Upper lobe of left lung (tissue), 4 donors: ENCODE results near the gene RASEF.

Experiments used
- EP300 ChIP-seq, 4 donors: sonication (generic); formaldehyde crosslinking; IDR thresholded peaks; one replicate each; pipeline ENCODE4 v1.5.1; 2017; ENCODE audit warnings: antibody characterized with exemption in 4 of 4, control low read depth in 2 of 4
- POLR2A ChIP-seq, 4 donors: fragments of 450-650 bp; IDR thresholded peaks; one replicate each; pipeline ENCODE4 v1.5.1; 2016 to 2017; ENCODE audit warnings: antibody characterized with exemption in 4 of 4, mild to moderate bottlenecking in 2 of 4
- POLR2AphosphoS5 ChIP-seq, 2 donors: sonication (generic); formaldehyde crosslinking; IDR thresholded peaks; one replicate each; pipeline ENCODE4 v1.5.1; 2017; ENCODE audit warnings: antibody characterized with exemption in 2 of 2
- TF ChIP-seq, protein P1 (sequence below), 6 experiments: fragments of 450-650 bp in 4 of 6; fragments of 200-600 bp in 2 of 6; sonication (generic) in 2 of 6; IDR thresholded peaks; one replicate each; pipeline ENCODE4 v1.5.1; 2016 to 2019; ENCODE audit warnings: antibody characterized with exemption in 6 of 6

DNA sequence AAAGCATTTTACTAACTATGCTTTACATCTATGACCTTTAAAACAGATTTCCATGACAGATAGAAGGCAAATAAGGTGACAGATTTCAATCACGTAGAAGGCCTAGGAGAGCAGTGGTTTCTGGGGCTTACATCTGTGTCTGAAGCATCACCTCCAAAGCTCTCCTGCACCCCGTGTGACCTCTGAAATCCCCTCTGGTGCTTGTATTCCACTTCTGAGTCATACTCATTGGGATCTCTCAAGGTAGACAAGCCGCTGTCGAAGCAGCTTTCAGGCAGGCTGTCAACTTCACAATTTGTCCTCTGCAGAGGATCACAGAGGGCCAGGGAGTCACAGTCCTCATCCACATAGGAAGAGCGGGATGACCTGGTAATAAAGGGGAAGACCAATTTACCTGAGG is 62.2 kb downstream of the RASEF start:
- TF ChIP-seq, protein P1, sequence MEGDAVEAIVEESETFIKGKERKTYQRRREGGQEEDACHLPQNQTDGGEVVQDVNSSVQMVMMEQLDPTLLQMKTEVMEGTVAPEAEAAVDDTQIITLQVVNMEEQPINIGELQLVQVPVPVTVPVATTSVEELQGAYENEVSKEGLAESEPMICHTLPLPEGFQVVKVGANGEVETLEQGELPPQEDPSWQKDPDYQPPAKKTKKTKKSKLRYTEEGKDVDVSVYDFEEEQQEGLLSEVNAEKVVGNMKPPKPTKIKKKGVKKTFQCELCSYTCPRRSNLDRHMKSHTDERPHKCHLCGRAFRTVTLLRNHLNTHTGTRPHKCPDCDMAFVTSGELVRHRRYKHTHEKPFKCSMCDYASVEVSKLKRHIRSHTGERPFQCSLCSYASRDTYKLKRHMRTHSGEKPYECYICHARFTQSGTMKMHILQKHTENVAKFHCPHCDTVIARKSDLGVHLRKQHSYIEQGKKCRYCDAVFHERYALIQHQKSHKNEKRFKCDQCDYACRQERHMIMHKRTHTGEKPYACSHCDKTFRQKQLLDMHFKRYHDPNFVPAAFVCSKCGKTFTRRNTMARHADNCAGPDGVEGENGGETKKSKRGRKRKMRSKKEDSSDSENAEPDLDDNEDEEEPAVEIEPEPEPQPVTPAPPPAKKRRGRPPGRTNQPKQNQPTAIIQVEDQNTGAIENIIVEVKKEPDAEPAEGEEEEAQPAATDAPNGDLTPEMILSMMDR (IDR thresholded peaks at IDR 0.05), result no peak
- no peak for TF ChIP-seq EP300 (IDR thresholded peaks at IDR 0.05)
- no peak for TF ChIP-seq POLR2A (IDR thresholded peaks at IDR 0.05)
- TF ChIP-seq POLR2AphosphoS5 (IDR thresholded peaks at IDR 0.05), result no peak
